Measurements from ENCODE around the gene ADAM22.

- TF ChIP-seq, protein P1, sequence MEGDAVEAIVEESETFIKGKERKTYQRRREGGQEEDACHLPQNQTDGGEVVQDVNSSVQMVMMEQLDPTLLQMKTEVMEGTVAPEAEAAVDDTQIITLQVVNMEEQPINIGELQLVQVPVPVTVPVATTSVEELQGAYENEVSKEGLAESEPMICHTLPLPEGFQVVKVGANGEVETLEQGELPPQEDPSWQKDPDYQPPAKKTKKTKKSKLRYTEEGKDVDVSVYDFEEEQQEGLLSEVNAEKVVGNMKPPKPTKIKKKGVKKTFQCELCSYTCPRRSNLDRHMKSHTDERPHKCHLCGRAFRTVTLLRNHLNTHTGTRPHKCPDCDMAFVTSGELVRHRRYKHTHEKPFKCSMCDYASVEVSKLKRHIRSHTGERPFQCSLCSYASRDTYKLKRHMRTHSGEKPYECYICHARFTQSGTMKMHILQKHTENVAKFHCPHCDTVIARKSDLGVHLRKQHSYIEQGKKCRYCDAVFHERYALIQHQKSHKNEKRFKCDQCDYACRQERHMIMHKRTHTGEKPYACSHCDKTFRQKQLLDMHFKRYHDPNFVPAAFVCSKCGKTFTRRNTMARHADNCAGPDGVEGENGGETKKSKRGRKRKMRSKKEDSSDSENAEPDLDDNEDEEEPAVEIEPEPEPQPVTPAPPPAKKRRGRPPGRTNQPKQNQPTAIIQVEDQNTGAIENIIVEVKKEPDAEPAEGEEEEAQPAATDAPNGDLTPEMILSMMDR (IDR thresholded peaks at IDR 0.05), result no peak
- TF ChIP-seq POLR2A (IDR thresholded peaks at IDR 0.05) (no peak), POLR2AphosphoS5 (IDR thresholded peaks at IDR 0.05) (no peak), EP300 (IDR thresholded peaks at IDR 0.05) (no peak)
Measured at GRCh38 chr7:88091988-88092675, 158.1 kb downstream of the ADAM22 start.
